ENCODE results near the gene HEATR5A.
"Not testable (repeated sequence)": the region's sequence is repeated elsewhere in the genome, so short reads cannot be mapped to it uniquely, and the experiment has no call there.

DNA sequence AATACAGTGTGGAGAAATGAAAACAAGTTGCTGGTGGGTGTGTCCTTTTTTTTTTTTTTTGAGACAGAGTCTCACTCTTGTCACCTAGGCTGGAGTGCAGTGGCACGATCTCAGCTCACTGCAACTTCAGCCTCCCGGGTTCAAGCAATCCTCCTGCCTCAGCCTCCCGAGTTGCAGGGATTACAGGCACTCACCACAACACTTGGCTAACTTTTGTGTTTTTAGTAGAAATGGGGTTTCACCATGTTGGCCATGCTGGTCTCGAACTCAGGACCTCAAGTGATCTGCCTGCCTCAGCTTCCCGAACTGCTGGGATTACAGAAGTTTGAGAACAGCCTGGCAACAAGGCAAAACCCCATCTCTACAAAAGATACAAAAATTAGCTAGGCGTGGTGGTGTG, 108.0 kb downstream of the HEATR5A start:
- TF ChIP-seq, protein P1, sequence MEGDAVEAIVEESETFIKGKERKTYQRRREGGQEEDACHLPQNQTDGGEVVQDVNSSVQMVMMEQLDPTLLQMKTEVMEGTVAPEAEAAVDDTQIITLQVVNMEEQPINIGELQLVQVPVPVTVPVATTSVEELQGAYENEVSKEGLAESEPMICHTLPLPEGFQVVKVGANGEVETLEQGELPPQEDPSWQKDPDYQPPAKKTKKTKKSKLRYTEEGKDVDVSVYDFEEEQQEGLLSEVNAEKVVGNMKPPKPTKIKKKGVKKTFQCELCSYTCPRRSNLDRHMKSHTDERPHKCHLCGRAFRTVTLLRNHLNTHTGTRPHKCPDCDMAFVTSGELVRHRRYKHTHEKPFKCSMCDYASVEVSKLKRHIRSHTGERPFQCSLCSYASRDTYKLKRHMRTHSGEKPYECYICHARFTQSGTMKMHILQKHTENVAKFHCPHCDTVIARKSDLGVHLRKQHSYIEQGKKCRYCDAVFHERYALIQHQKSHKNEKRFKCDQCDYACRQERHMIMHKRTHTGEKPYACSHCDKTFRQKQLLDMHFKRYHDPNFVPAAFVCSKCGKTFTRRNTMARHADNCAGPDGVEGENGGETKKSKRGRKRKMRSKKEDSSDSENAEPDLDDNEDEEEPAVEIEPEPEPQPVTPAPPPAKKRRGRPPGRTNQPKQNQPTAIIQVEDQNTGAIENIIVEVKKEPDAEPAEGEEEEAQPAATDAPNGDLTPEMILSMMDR (conservative IDR thresholded peaks at IDR 0.05 in 1 of 2, IDR thresholded peaks at IDR 0.05 in 1 of 2; ENCODE audit: low read depth in 1 of 2, low read length in 2 of 2), result not testable (repeated sequence)
- TF ChIP-seq EZH2 (IDR thresholded peaks at IDR 0.05; ENCODE audit: low read length, missing control alignments), result not testable (repeated sequence)

Measured in fibroblast of lung (primary cell).